GM18868 (cell line): ENCODE measurements around the gene PHETA2.
"Not testable (repeated sequence)": the region's sequence is repeated elsewhere in the genome, so short reads cannot be mapped to it uniquely, and the experiment has no call there.

Experiments
- ATAC-seq: cut with Tn5 transposase; IDR thresholded peaks from one replicate; pipeline ENCODE4 v1.9.1; 2021; ENCODE audit warnings: mild to moderate bottlenecking, moderate library complexity; ENCODE audit not compliant: unreplicated experiment

Gene PHETA2

DNA sequence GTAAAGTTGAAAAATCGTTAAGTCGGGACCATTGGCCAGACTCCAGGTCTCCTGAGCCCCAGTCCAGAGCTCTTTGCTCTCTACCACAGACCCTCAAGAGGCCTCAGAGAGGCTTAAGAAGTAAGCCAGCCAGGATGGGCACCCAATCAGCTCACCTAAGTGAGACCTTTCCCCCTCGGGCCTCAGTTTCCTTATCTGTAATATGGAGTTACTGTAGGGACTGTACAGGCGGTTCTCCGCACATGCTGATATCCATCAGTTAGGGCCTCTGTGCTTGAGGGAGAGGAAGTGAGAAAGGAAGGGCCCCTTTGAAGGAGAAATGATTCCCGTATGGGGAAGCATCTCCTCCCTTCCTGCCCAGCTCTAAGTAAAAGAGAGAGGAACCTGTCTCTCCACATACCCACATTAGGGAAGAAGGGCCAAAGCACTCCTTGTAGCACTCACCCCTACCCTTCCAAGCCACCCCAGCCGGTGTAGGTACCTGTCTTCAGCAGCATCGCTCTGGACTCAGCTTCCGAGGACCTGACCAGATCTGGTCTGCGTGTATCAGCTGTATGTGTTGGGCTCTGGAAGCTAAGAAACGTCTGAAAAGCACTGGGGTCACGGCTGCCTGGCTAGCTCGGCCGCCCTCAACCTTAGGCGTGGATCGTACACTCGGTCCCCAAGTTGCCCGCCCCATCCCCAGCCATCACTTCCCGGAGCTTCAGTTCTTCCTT is 4.1 kb upstream of the PHETA2 start:
- ATAC-seq = peak; percentile 17

GRCh38 chr22:42070517-42071422 is 3.3 kb upstream of the PHETA2 start, which contains the start of gene NAGA:
Gene NAGA (minus strand): TSS chr22:42070812. CDS start chr22:42070297, 515 bp downstream.
- peak; percentile 91 for ATAC-seq

GRCh38 chr22:42071508-42071907 is 2.5 kb upstream of the PHETA2 start:
- ATAC-seq = not testable (repeated sequence)

GRCh38 chr22:42072606-42073330 is 1.3 kb upstream of the PHETA2 start:
- ATAC-seq = no peak

GRCh38 chr22:42073621-42074041 is 417 bp upstream of the PHETA2 start:
- no peak for ATAC-seq

DNA sequence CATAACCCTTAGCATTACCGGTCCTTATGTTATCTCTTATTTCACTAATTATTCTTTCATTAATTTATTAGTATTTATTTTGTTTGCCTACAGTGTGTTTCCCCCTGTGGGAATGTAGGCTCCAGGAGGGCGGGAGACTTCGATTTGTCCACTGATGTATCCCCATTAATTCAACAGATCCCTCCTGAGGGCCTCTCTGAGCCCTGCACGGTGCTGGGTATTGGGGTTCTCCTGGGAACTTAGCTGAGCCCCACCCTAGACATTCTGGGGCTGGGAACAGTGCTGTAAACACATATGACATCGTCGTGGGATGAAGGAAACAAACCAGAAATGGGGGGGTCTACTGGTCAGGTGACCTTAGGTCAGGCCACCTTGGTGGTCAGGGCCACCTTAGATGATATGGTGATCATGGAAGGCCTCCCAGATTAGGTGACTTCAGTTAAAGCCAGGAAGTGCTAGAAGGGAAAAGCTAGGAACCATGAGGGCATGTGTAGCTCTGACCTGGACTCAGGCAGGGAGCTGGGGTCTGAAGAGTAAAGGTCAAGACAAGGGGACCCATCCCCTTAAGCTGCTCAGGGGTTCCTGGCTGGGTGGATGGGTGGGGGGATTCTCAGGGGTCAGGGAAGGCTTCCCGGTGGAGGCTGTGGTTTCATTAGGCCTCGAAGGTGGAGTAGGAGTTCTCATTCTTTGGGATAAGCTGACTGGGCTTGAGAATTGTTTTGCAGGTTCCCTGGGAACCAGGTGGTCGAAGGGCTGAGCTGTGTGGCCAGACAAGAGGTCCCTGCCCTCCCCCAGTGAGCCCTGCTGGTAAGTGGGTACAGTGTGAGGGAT is 1.0 kb downstream of the PHETA2 start:
- ATAC-seq = no peak

DNA sequence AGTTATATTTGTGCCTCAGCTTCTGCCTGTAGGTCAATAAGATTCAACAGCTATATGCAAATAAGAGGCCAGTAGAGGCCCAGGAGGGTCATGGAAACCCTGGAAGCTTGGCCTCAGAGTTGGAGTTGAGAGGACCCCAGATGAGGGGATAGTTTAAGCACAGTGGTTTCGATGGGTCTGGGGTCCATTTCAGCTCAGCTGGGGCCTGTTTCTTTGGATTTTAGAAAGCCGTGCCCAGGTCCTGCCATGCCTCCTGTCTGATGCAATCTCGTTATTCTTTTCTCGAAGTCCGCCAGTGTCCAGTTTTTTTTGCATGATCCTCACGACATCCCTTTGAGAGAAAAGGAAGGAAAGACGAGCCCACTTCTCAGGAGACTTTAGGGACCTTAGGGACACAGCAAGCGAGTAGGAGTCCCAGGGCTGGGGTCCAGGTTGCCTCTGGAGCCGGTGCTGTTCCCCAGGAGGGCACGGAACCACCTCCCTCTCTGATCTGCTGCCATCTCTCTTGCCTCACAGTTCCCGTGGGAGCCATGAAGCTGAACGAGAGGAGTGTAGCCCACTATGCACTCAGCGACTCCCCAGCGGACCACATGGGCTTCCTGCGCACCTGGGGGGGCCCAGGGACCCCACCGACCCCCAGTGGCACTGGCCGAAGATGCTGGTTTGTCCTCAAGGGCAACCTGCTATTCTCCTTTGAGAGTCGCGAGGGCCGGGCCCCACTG is 2.9 kb downstream of the PHETA2 start:
- ATAC-seq = no peak

GRCh38 chr22:42077486-42078125 is 3.6 kb downstream of the PHETA2 start:
- no peak for ATAC-seq

DNA sequence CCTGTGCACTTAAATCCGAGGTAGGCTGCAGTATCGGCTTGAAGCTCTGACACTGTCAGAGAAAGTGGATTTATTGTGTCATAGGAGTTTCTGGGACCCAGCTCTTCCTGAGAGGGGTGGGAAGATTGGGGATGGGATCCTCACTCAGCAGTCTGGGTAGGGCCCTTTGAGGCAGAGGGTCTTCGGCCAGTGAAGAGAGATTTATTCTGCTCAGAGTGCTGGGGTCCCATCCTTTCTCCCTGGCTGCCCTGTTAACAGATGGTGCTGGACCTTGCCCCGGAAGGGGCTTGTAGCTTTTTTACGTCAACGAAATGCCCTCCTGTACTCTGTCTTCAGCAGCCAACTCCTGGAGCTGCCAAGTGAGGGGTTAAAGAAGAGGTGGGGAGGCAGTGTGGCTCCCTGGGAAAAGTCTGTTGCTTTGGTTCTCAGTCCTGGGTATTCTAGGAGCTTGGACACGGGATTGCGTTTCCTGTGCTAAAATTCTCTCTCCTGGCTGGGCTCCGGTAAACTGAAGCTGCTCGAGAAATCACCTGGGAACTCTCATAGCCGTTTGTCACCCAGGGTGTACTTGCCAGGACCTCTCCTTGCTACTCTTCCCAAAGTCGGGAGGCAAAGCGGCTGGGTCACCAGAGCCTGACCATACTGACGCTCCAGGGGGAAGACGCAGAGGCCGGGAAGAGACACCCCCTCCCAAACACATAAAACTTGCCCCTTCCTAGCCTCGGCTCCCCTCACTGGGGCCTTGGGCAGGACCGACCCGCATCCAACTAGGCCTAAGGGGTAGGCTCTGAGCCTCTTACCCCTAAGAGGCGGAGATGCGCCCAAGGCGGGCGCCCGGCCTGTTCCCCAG is 4.6 kb downstream of the PHETA2 start:
- ATAC-seq = no peak

DNA sequence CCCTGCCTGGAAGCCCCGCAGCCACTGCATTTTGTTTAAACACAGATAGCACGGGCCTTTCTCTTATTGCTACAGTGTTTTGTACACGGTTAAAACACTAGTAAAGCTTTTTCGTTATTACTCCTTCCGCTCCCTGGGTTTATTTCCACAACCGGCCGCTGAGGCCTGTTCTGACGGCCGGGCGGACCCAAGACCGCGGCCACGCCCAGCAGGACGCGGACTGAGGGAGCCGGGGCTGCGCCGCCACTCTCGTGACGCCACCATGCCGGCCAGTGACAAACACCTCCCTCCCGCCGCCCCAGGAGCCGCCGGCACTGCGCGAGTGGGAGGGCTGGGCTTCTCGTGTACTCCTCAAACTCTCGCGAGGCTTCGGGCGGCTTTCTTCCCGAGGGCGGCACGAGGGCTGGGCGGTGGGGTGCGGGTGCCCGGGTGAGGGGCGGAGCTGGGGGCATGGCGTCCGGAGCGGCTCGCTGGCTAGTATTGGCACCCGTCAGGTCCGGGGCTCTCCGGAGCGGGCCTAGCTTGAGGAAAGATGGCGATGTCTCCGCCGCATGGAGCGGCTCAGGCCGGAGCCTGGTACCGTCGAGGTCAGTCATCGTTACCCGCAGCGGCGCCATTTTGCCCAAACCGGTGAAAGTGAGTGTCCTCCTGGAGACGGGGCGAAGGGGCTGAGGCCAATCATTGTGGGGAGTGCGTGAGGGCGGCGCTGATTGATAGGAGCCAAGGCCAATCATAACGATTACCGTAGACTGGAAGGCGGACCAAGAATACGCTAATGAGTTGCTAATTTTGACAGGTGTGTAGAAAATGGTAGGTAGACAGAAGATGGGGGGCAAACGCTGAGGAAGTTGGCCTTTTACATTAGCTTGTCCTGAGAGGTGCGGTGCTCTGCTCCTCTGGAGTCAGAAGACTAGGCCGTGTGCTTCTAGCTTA is 5.5 kb downstream of the PHETA2 start, which contains the start of gene SMDT1:
TSS of gene SMDT1 (plus strand) at position 382 of the 933 bp plus-strand sequence. CDS start at position 451, 69 bp downstream.
- ATAC-seq = peak; percentile 79

DNA sequence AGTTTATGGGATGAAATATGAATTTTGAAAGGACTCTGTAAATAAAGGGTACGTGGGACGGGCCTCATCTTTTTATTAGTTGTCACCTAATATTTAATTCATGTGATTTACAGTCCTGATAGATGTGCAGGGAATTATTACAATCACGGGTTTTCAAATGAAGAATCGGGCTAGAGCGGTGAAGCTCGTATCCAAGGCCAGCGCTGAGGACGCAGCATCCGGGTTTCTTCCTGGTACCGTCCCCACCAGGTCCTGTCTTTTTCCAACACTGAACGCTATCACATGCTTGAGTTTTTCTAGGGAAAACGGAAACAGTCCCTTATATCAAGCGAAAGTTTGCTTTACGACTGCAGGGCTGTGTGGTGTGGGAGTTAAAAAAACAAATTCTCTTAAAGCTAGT is 6.2 kb downstream of the PHETA2 start:
- ATAC-seq = no peak

GRCh38 chr22:42083119-42083518 is 9.1 kb downstream of the PHETA2 start:
- ATAC-seq = no peak

DNA sequence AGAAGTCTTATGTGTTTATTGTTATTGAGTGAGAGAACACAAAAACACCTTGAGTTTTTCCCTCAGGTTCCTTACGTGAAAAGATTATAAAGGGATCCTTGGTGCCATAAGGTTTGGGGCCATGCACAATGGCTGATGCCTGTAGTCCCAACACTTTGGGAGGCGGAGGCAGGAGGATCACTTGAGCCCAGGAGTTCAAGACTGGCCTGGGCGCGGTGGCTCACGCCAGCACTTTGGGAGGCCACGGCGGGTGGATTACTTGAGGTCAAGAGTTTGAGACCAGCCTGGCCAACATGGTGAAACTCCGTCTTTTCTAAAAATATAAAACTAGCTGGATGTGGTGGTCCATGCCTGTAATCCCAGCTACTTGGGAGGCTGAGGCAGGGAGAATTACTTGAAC is 10.8 kb downstream of the PHETA2 start:
- ATAC-seq = no peak

DNA sequence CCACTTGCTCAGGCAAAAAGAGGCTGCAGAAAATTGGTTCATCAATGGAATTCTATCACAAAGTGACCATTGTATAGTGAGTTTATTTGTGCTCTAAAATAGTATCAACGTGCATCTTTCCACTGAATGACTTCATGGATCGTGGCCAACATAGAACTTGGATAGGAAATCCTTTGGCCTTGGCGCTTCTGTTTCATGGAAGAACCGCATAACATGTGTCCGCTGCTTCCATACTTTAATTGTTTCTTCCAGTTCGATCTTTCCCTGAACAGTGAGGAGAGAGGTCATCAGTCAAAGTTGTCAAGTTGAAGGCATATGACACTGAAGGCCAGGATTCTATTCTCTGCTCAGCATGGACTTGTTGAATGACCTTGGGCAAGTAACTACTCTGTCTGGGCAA is 12.0 kb downstream of the PHETA2 start:
- ATAC-seq = no peak

DNA sequence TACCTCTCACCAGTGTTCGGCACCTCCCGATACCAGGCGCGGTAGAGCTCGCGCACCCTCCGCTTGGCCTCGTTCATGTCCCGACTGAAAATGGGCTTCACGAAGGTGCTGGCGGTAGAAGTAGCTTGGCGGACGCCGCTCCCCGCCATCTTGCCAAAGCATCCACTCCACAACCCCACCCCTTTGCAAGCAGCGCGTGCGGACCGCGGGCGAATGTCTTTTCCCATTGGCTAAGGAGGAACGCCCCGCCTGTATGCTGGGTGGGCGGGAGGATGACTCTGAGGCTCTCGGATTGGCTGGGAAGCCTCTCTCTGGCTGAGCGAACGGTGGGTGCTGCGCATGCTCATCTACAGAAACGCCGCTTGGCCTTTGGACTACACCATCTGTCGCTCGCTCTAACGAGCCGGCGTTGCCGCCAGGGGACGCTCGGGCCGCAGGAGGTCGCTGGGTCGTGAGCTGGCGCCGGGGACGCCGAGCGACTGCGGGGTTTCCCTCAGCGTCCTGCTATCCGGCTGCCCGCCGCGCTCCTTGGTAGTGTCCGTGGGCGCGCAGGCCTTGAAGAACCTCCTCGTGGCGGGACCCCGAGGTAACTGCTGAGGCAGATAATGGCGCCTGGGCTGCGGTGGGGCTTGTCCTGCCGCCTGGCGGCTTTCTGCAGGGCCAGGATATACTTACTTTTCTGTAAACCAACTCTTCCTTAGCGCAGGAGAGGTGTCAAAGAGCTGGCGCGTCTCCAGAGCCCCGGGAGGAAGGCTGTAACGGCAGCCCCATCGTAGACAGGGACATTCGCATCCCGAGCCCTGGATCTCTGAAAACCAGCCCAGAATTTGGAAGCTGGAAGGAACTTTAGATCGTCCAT is 16.8 kb downstream of the PHETA2 start, which contains the start of gene NDUFA6:
TSS of gene NDUFA6 (minus strand) at position 177 of the 859 bp plus-strand sequence. CDS start at position 149, 28 bp downstream.
- ATAC-seq = peak; percentile 90

DNA sequence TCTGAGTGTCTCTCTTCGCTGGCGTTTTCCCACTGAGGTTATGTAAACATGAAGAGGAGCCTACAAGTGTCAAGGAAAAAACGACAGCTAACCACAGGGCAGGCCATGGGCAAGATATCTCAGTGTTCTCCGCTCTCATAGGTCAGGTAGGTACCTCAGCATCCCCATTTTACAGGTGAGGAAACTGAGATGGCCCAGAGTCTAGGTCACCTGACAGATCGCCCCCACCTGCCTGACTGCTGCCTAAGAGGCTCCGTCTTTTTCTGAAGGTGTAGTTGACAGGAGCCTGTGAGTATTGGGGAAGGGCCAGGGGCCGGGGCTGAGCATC is 17.4 kb downstream of the PHETA2 start:
- no peak for ATAC-seq
